ENCODE results near the gene TSHZ2. TPM values are rescaled to one million over a fixed set of nuclear protein-coding genes. Genes with fewer than 3 reads are reported as not detected.

The TSHZ2 gene
- total and polyA plus RNA-seq, 2 of the 4 experiments (the other 2 are of a cell fraction), result under 0.01 to 0.02 TPM

GRCh38 chr20:53091789-53092188 lies 119.6 kb downstream of the TSHZ2 start:
- Histone ChIP-seq H4K91ac (ENCODE audit: insufficient read depth, low read depth, low read length) (no peak overlapping the region), H3K4ac (ENCODE audit: low read depth, low read length) (no peak overlapping the region), H3K79me1 (ENCODE audit: low read depth in 1 of 2, low read length in 2 of 2) (no peaks in the 10 kb centered on the region), H3K56ac (ENCODE audit: extremely low read depth, insufficient read depth, low read length) (no peak overlapping the region), H2BK120ac (ENCODE audit: low read depth, low read length) (no peak overlapping the region), H2BK5ac (ENCODE audit: low read depth, low read length, poor library complexity, severe bottlenecking) (no peak overlapping the region), H3K4me3 (ENCODE audit: insufficient read depth, low read depth, low read length) (no peak overlapping the region), H3K14ac (replicated peaks; ENCODE audit: low read depth, low read length) (no peak overlapping the region), H3K4me2 (ENCODE audit: low read depth, low read length) (no peak overlapping the region), H4K8ac (ENCODE audit: low read depth in 2 of 2, low read length in 2 of 2) (no peak overlapping the region), H3K9me3 (ENCODE audit: control insufficient read depth, insufficient read depth, low read length) (peaks cover 4% of the 10 kb centered on the region), H3K9ac (ENCODE audit: low read depth, low read length) (no peak overlapping the region), H2AFZ (replicated peaks; ENCODE audit: low read length, poor library complexity) (no peak overlapping the region), H3K23ac (ENCODE audit: low read depth, low read length) (no peak overlapping the region), H4K20me1 (ENCODE audit: insufficient read depth, low read length) (no peaks in the 10 kb centered on the region), H2AK5ac (ENCODE audit: low read depth, low read length) (no peak overlapping the region), H3K27ac (ENCODE audit: insufficient read depth, low read length) (no peak overlapping the region), H3K36me3 (ENCODE audit: control insufficient read depth, insufficient read depth, low read length) (no peaks in the 10 kb centered on the region), H3K9me1 (ENCODE audit: insufficient read depth, low read length) (no peaks in the 10 kb centered on the region), H2BK20ac (ENCODE audit: low read depth, low read length) (no peak overlapping the region), H3K4me1 (ENCODE audit: control insufficient read depth, insufficient read depth, low read length) (no peaks in the 10 kb centered on the region), H4K5ac (ENCODE audit: low read depth, low read length) (no peak overlapping the region), H2AK9ac (replicated peaks; ENCODE audit: low read depth, low read length, poor library complexity) (no peak overlapping the region), H3K27me3 (ENCODE audit: control insufficient read depth, insufficient read depth, low read length) (no peaks in the 10 kb centered on the region), H3K18ac (ENCODE audit: low read depth, low read length) (no peak overlapping the region), H2BK15ac (ENCODE audit: low read depth, low read length) (no peak overlapping the region)
- POLR2A ChIA-PET (ENCODE audit: unreplicated experiment), result no interaction called here
- DNase-seq (no peak), ATAC-seq (ENCODE audit: low read depth) (no peak)
- WGBS, 2 experiments (ENCODE audit: extremely low coverage in 2 of 2, insufficient read length in 1 of 2), result no CpG with 5 or more reads among the region's 4 CpGs
- TF ChIP-seq USF2 (IDR thresholded peaks at IDR 0.05; ENCODE audit: low read depth, low read length) (no peak), RCOR1 (IDR thresholded peaks at IDR 0.05; ENCODE audit: insufficient replicate concordance, low read length) (no peak), RAD21 (IDR thresholded peaks at IDR 0.05; ENCODE audit: low read length) (no peak), CHD1 (IDR thresholded peaks at IDR 0.05; ENCODE audit: low read depth, low read length) (no peak), CEBPB (IDR thresholded peaks at IDR 0.05; ENCODE audit: low read depth, low read length) (no peak), BHLHE40 (IDR thresholded peaks at IDR 0.05; ENCODE audit: low read depth, low read length) (no peak), RFX5 (IDR thresholded peaks at IDR 0.05; ENCODE audit: low read depth, low read length) (no peak), FOS (IDR thresholded peaks at IDR 0.05; ENCODE audit: low read depth, low read length) (no peak), SMC3 (IDR thresholded peaks at IDR 0.05; ENCODE audit: low read depth, low read length) (no peak), POLR2A (IDR thresholded peaks at IDR 0.05; ENCODE audit: low read depth, low read length) (no peak), ELK1 (IDR thresholded peaks at IDR 0.05; ENCODE audit: borderline replicate concordance, low read depth, low read length) (no peak), MAFK (IDR thresholded peaks at IDR 0.05; ENCODE audit: low read depth, low read length) (no peak), MAZ (IDR thresholded peaks at IDR 0.05; ENCODE audit: borderline replicate concordance, low read depth, low read length) (no peak)
- TF ChIP-seq, protein P1, sequence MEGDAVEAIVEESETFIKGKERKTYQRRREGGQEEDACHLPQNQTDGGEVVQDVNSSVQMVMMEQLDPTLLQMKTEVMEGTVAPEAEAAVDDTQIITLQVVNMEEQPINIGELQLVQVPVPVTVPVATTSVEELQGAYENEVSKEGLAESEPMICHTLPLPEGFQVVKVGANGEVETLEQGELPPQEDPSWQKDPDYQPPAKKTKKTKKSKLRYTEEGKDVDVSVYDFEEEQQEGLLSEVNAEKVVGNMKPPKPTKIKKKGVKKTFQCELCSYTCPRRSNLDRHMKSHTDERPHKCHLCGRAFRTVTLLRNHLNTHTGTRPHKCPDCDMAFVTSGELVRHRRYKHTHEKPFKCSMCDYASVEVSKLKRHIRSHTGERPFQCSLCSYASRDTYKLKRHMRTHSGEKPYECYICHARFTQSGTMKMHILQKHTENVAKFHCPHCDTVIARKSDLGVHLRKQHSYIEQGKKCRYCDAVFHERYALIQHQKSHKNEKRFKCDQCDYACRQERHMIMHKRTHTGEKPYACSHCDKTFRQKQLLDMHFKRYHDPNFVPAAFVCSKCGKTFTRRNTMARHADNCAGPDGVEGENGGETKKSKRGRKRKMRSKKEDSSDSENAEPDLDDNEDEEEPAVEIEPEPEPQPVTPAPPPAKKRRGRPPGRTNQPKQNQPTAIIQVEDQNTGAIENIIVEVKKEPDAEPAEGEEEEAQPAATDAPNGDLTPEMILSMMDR (conservative IDR thresholded peaks at IDR 0.05; ENCODE audit: low read depth, low read length), result no peak
- BruUV-seq (replicated peaks), result no TSS peak
- CTCF ChIA-PET, result no interaction called here
- in situ Hi-C loops (cut with MboI; ENCODE audit: low sequenced_read_pairs) (no loop called here), intact Hi-C loops (cut with micrococcal nuclease) (no loop called here), dilution Hi-C loops (cut with HindIII; ENCODE audit: low sequenced_read_pairs, unreplicated experiment) (no loop called here)

All from IMR-90 (cell line).